ENCODE data around the gene NOCT.

The NOCT gene

GRCh38 chr4:139077567-139078355 lies 62.2 kb downstream of the NOCT start:
- no peak overlapping the region for H3K27ac ChIP-seq (ENCODE audit: extremely low read depth, low read depth, low read length)
- CTCF ChIA-PET = interaction anchor here (0.6 to 0.8 kb wide), 3 partner anchors 302 to 966 kb away, joined by 3 to 5 read pairs (median 4); no protein-coding TSS in a partner anchor
- no peak overlapping the region for H3K4me3 ChIP-seq (ENCODE audit: low read depth, low read length)
- peaks cover 0 to 7% of the 10 kb centered on the region in 2 experiments; a peak in 1 of 3 replicates for H3K36me3 ChIP-seq (ENCODE audit: control insufficient read depth in 2 of 2, insufficient read depth in 1 of 2, low read length in 2 of 2)
- POLR2A ChIA-PET = no interaction called here
- H3K9me3 ChIP-seq (ENCODE audit: control insufficient read depth, insufficient read depth, low read depth, low read length) = no peaks in the 10 kb centered on the region
- peaks cover 3% of the 10 kb centered on the region for H3K4me1 ChIP-seq (ENCODE audit: control insufficient read depth, insufficient read depth, low read length)
- TF ChIP-seq ZNF830 (tag by site-specific recombination; IDR thresholded peaks at IDR 0.05; ENCODE audit: low read depth) = no peak
- no peak for TF ChIP-seq ZSCAN5A (tag by site-specific recombination; IDR thresholded peaks at IDR 0.05)

DNA sequence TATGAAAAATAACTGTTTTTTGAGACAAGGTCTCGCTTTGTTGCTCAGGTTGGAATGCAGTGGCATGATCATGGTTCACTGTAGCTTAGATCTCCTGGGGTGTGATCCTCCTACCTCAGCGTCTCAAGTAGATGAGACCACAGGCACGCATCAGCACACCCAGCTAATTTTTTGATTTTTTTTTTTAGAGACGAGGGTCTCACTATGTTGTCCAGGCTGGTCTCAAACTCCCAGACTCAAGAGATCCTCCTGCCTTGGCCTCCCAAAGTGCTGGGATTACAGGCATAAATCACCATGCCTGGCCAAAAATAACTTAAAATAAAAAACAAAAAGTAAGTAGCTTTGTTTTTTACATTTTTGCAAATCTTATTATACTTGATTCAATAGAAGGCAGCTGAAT lies 63.3 kb downstream of the NOCT start:
- H3K9me3 ChIP-seq (ENCODE audit: control insufficient read depth, insufficient read depth, low read depth, low read length) = no peaks in the 10 kb centered on the region
- no peak overlapping the region for H3K4me3 ChIP-seq (ENCODE audit: low read depth, low read length)
- H3K27ac ChIP-seq (ENCODE audit: extremely low read depth, low read depth, low read length) = no peak overlapping the region
- TF ChIP-seq ZNF121 (tag by site-specific recombination; IDR thresholded peaks at IDR 0.05) = peak; percentile 52; the same call in 1 of the 2 replicates
- TF ChIP-seq ZBTB26 (tag by site-specific recombination; optimal IDR thresholded peaks at IDR 0.05) = no peak
- TF ChIP-seq SCRT2 (tag by site-specific recombination; IDR thresholded peaks at IDR 0.05) = no peak
- ChIA-PET CTCF (no interaction called here), POLR2A (interaction anchor here (1.2 kb wide), 1 partner anchor 97 kb away, joined by 4 read pairs; no protein-coding TSS in a partner anchor)
- H3K36me3 ChIP-seq (ENCODE audit: control insufficient read depth in 2 of 2, insufficient read depth in 1 of 2, low read length in 2 of 2) = no peaks in the 10 kb centered on the region
- peaks cover 3% of the 10 kb centered on the region for H3K4me1 ChIP-seq (ENCODE audit: control insufficient read depth, insufficient read depth, low read length)

DNA sequence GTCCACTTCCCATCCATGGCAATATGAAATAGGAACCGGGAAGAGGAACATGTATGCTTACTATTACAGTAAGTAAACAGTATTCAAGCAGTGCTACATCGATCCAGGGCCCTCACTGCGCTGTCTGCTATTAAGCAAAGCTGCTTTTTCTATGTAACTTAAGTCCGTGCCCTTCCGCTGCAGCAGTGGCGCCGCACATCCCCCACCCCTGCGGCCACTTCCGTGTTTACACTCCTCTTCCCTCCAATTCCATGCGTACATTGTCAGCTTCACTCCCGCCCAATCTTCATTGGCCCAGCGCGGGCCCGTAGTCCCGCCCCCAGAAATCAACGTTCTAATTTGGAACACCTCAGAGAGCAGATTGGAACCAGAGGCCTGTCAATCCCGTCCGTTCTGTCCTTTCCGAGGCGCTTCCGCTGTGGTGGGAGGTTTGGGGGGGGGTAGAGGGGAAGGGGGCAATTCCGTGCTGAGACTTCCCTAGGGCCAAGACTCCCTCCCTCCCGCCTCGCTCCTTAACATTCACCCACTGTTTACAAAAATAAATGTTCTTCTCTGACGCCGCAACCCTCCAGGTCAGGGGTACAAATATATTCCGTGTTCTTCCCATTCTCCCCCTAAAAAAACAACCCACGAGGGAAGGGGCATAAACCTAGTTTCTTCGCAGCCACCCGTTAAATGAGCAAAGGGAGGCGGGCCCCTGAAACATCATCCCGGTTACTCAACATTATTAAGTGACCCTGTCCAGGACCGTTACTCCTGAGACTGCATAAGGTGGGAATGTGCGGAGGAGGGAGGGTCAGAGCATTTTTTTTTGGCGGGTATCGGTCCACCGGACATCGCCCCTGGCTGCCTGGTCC lies 67.4 kb downstream of the NOCT start:
- ChIA-PET POLR2A (interaction anchor here (0.6 to 1.0 kb wide), 5 partner anchors 53 to 398 kb away, joined by 4 to 7 read pairs (median 5); partner anchors contain the start of genes ELF2 and NAA15), CTCF (no interaction called here)
- H3K9me3 ChIP-seq (ENCODE audit: control insufficient read depth, insufficient read depth, low read depth, low read length) = no peaks in the 10 kb centered on the region
- H3K27ac ChIP-seq (ENCODE audit: extremely low read depth, low read depth, low read length) = peak overlapping the region; percentile 91
- H3K36me3 ChIP-seq (ENCODE audit: control insufficient read depth in 2 of 2, insufficient read depth in 1 of 2, low read length in 2 of 2) = no peaks in the 10 kb centered on the region
- no peaks in the 10 kb centered on the region; the same call in 1 of the 2 replicates for H3K4me1 ChIP-seq (ENCODE audit: control insufficient read depth, insufficient read depth, low read length)
- H3K4me3 ChIP-seq (ENCODE audit: low read depth, low read length) = peak overlapping the region; percentile 85
- TF ChIP-seq, protein P1, sequence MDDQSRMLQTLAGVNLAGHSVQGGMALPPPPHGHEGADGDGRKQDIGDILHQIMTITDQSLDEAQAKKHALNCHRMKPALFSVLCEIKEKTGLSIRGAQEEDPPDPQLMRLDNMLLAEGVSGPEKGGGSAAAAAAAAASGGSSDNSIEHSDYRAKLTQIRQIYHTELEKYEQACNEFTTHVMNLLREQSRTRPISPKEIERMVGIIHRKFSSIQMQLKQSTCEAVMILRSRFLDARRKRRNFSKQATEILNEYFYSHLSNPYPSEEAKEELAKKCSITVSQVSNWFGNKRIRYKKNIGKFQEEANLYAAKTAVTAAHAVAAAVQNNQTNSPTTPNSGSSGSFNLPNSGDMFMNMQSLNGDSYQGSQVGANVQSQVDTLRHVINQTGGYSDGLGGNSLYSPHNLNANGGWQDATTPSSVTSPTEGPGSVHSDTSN (CRISPR knock-in tag; IDR thresholded peaks at IDR 0.05) = no peak
- no peak; the same call in 1 of the 2 replicates for TF ChIP-seq ZNF335 (tag by site-specific recombination; conservative IDR thresholded peaks at IDR 0.05)
- TF ChIP-seq ZNF223 (tag by site-specific recombination; IDR thresholded peaks at IDR 0.05) = no peak
- TF ChIP-seq, protein P2, sequence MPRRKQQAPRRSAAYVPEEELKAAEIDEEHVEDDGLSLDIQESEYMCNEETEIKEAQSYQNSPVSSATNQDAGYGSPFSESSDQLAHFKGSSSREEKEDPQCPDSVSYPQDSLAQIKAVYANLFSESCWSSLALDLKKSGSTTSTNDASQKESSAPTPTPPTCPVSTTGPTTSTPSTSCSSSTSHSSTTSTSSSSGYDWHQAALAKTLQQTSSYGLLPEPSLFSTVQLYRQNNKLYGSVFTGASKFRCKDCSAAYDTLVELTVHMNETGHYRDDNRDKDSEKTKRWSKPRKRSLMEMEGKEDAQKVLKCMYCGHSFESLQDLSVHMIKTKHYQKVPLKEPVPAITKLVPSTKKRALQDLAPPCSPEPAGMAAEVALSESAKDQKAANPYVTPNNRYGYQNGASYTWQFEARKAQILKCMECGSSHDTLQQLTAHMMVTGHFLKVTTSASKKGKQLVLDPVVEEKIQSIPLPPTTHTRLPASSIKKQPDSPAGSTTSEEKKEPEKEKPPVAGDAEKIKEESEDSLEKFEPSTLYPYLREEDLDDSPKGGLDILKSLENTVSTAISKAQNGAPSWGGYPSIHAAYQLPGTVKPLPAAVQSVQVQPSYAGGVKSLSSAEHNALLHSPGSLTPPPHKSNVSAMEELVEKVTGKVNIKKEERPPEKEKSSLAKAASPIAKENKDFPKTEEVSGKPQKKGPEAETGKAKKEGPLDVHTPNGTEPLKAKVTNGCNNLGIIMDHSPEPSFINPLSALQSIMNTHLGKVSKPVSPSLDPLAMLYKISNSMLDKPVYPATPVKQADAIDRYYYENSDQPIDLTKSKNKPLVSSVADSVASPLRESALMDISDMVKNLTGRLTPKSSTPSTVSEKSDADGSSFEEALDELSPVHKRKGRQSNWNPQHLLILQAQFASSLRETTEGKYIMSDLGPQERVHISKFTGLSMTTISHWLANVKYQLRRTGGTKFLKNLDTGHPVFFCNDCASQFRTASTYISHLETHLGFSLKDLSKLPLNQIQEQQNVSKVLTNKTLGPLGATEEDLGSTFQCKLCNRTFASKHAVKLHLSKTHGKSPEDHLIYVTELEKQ (tag by site-specific recombination; IDR thresholded peaks at IDR 0.05; ENCODE audit: borderline replicate concordance) = no peak
- TF ChIP-seq ZNF792 (tag by site-specific recombination; IDR thresholded peaks at IDR 0.05) = no peak
- peak; percentile 52; the same call in 1 of the 2 replicates for TF ChIP-seq ZEB2 (tag by site-specific recombination; IDR thresholded peaks at IDR 0.05)
- TF ChIP-seq GFI1B (tag by site-specific recombination; IDR thresholded peaks at IDR 0.05) = no peak
- peak; percentile 39; the same call in 1 of the 2 replicates for TF ChIP-seq ZBTB8A (tag by site-specific recombination; IDR thresholded peaks at IDR 0.05)
- TF ChIP-seq ZNF114 (tag by site-specific recombination; IDR thresholded peaks at IDR 0.05) = no peak
- TF ChIP-seq FEZF1 (tag by site-specific recombination; IDR thresholded peaks at IDR 0.05) = peak; percentile 85
- TF ChIP-seq OSR2 (tag by site-specific recombination; IDR thresholded peaks at IDR 0.05) = 0 out of 2 replicates have a peak, but pooled peaks have one; percentile 32
- peak; percentile 64 for TF ChIP-seq INSM2 (tag by site-specific recombination; IDR thresholded peaks at IDR 0.05)
- peak; percentile 63 for TF ChIP-seq SP3 (tag by site-specific recombination; IDR thresholded peaks at IDR 0.05)
